Measurements from ENCODE around the gene NLN. TPM values are rescaled to one million over a fixed set of nuclear protein-coding genes. Genes with fewer than 3 reads are reported as not detected.

NLN gene
- total and polyA plus RNA-seq, 12 donors, result 0.77 to 14.1 (median 6.9) TPM

DNA sequence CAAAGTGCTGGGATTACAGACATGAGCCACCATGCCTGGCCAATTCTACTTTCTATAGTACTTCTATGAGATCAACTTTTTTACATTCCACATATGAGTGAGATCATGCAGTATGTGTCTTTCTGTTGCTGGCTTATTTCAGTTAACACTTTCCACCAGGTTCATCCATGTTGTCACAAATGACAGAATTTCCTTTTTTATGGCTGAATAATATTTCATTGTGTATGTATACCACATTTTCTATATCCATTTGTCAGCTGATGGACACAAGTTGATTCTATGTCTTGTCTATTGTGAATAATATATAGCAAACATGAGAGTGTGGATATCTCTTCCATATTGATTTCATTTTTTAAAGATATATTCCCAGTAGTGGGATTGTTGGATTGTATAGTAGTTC, 17.2 kb downstream of the NLN start:
- H3K4me1 ChIP-seq (replicated peaks in 1 of 2), result no peaks in the 10 kb centered on the region
- no peaks in the 10 kb centered on the region for H3K27me3 ChIP-seq
- DNase-seq, result no peak
- no peak for TF ChIP-seq CTCF (IDR thresholded peaks at IDR 0.05)
- no peak for TF ChIP-seq POLR2A (IDR thresholded peaks at IDR 0.05)
- intact Hi-C loops (cut with DNase I), result no loop called here
- no peaks in the 10 kb centered on the region for H3K9me3 ChIP-seq (replicated peaks in 1 of 3)
- H3K27ac ChIP-seq, result no peak overlapping the region
- no peaks in the 10 kb centered on the region for H3K36me3 ChIP-seq (replicated peaks in 1 of 2)
- H3K4me3 ChIP-seq, result no peak overlapping the region

DNA sequence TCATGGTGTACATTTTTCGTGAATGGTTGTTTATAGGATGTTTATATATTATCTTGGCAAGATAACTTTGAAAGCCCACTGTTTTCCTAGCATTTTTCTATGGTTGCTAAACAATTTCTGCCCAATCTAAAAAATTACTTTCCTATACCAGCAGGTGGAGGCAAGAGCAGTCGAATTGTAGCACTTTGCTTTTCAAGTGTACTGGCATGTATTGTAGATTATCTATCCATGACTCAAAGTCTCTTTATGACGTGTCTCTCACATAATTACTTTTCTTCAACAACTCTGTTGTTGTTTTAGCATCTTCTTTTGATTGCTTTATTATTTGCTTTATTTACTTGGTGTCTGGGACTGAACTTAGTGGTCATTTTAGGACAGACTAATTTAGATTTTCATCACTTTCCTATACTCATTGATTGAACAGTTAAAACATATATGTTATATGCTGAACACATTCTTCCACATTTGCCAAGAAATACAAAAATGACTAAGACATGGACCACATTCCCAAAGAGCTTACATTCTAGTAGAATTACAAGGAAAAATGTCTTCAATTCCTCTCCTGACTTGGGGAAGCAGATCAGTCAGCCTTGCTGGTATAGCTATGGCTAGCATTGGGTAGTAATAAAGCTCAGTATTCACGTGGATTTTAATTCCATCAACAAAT, 20.7 kb downstream of the NLN start:
- Histone ChIP-seq H3K4me3 (no peak overlapping the region), H3K9me3 (replicated peaks in 1 of 3) (no peaks in the 10 kb centered on the region), H3K36me3 (replicated peaks in 1 of 2) (no peaks in the 10 kb centered on the region), H3K4me1 (replicated peaks in 1 of 2) (no peaks in the 10 kb centered on the region), H3K27me3 (no peaks in the 10 kb centered on the region), H3K27ac (no peak overlapping the region)
- peak in 4 of 7 donors; percentile 17 to 27 (median 22) for DNase-seq
- TF ChIP-seq CTCF (IDR thresholded peaks at IDR 0.05) (peak; percentile 54 to 76 (median 67)), POLR2A (IDR thresholded peaks at IDR 0.05) (no peak)
- intact Hi-C loops (cut with DNase I), result no loop called here
- 23 to 33% (median 26%) methylated on average over 4 of the region's 4 CpGs for WGBS, 4 donors

- intact Hi-C loops (cut with DNase I), result no loop called here
- H3K9me3 ChIP-seq (replicated peaks in 1 of 3), result no peaks in the 10 kb centered on the region
- DNase-seq, result no peak
- H3K27me3 ChIP-seq, result no peaks in the 10 kb centered on the region
- H3K27ac ChIP-seq, result no peak overlapping the region
- H3K4me3 ChIP-seq, result no peak overlapping the region
- no peaks in the 10 kb centered on the region for H3K4me1 ChIP-seq (replicated peaks in 1 of 2)
- TF ChIP-seq POLR2A (IDR thresholded peaks at IDR 0.05) (no peak), CTCF (IDR thresholded peaks at IDR 0.05) (no peak)
- no peaks in the 10 kb centered on the region for H3K36me3 ChIP-seq (replicated peaks in 1 of 2)
- 92 to 100% (median 94%) methylated on average over 1 of the region's 1 CpG for WGBS, 4 donors
These were observed 27.3 kb downstream of the NLN start for GRCh38 chr5:65749221-65749844.

DNA sequence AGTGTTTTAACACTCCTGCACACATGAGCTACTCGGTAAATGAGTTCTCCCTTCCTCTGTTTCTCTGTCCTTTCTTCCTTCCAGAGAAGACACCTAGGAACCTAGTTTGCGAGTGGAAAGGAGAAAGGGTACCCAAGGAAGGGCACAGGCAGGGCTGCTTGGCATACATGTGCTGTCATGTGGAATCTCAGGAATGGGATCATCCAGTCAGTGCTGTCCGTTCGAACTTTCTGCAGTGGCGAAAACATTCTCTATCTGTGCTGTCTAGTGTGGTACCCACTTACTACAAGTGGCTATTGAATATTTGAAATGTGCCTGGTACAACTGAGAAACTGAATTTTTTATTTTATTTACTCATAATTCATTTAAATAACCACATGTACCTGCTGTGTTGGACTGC, 28.0 kb downstream of the NLN start:
- Histone ChIP-seq H3K27ac (no peak overlapping the region), H3K4me3 (no peak overlapping the region), H3K27me3 (no peaks in the 10 kb centered on the region), H3K36me3 (replicated peaks in 1 of 2) (no peaks in the 10 kb centered on the region), H3K9me3 (replicated peaks in 1 of 3) (no peaks in the 10 kb centered on the region), H3K4me1 (replicated peaks in 1 of 2) (no peaks in the 10 kb centered on the region)
- 94 to 97% (median 96%) methylated on average over 5 of the region's 5 CpGs for WGBS, 4 donors
- TF ChIP-seq POLR2A (IDR thresholded peaks at IDR 0.05) (no peak), CTCF (IDR thresholded peaks at IDR 0.05) (no peak)
- intact Hi-C loops (cut with DNase I), result no loop called here
- no peak for DNase-seq

All from adrenal gland (tissue), 12 donors.